Muscle of arm (tissue), 14 donors: ENCODE measurements around the gene ZACN. TPM values are rescaled to one million over a fixed set of nuclear protein-coding genes. Genes with fewer than 3 reads are reported as not detected.
"Not testable (repeated sequence)": the region's sequence is repeated elsewhere in the genome, so short reads cannot be mapped to it uniquely, and the experiment has no call there.

Experiments
- DNase-seq: peaks from one replicate; pipeline ENCODE4 v3.0.0-alpha.2; 2013
- long read RNA-seq, 11 donors: transcript quantifications; one replicate each; lab custom pipeline, GENCODE V29; 2026
- polyA plus RNA-seq, 12 donors: library from polyadenylated mRNA; unstranded; fragments of 120-200 nt; gene quantifications; one replicate each; pipeline ENCODE4 v1.2.1, GENCODE V29; 2013; ENCODE audit not compliant: insufficient read length in 12 of 12

The ZACN gene
- polyA plus RNA-seq, result 1 to 10 TPM in 9 of 12 donors, under 1 TPM in 1, not detected in 2; 0.45 to 8.0 (median 5.1) TPM
- long read RNA-seq, donor 1, transcript ZACN-205 (1 exons, 2,651 nt), result major isoform, 252 of 252 reads
- long read RNA-seq, donor 1, partial matches to known transcripts, result 0 of 252 reads
- long read RNA-seq, donor 1, other reads (novel, unspliced or antisense), result 0 of 252 reads
- long read RNA-seq, donor 2, transcript ZACN-205 (1 exons, 2,651 nt), result major isoform, 112 of 112 reads
- long read RNA-seq, donor 2, partial matches to known transcripts, result 0 of 112 reads
- long read RNA-seq, donor 2, other reads (novel, unspliced or antisense), result 0 of 112 reads
- long read RNA-seq, donor 3, transcript ZACN-205 (1 exons, 2,651 nt), result major isoform, 60 of 60 reads
- long read RNA-seq, donor 3, partial matches to known transcripts, result 0 of 60 reads
- long read RNA-seq, donor 3, other reads (novel, unspliced or antisense), result 0 of 60 reads
- long read RNA-seq, donor 4, transcript ZACN-205 (1 exons, 2,651 nt), result major isoform, 33 of 33 reads
- long read RNA-seq, donor 4, partial matches to known transcripts, result 0 of 33 reads
- long read RNA-seq, donor 4, other reads (novel, unspliced or antisense), result 0 of 33 reads
- long read RNA-seq, donor 5, transcript ZACN-205 (1 exons, 2,651 nt), result major isoform, 151 of 194 reads
- long read RNA-seq, donor 5, partial matches to known transcripts, result 19 of 194 reads
- long read RNA-seq, donor 5, other reads (novel, unspliced or antisense), result 24 of 194 reads
- long read RNA-seq, donor 6, transcript ZACN-205 (1 exons, 2,651 nt), result major isoform, 65 of 70 reads
- long read RNA-seq, donor 6, partial matches to known transcripts, result 5 of 70 reads
- long read RNA-seq, donor 6, other reads (novel, unspliced or antisense), result 0 of 70 reads
- long read RNA-seq, donor 7, transcript ZACN-205 (1 exons, 2,651 nt), result major isoform, 52 of 52 reads
- long read RNA-seq, donor 7, partial matches to known transcripts, result 0 of 52 reads
- long read RNA-seq, donor 7, other reads (novel, unspliced or antisense), result 0 of 52 reads
- long read RNA-seq, donor 8, transcript ZACN-205 (1 exons, 2,651 nt), result major isoform, 110 of 129 reads
- long read RNA-seq, donor 8, partial matches to known transcripts, result 12 of 129 reads
- long read RNA-seq, donor 8, other reads (novel, unspliced or antisense), result 7 of 129 reads
- long read RNA-seq, donor 9, transcript ZACN-205 (1 exons, 2,651 nt), result major isoform, 80 of 80 reads
- long read RNA-seq, donor 9, partial matches to known transcripts, result 0 of 80 reads
- long read RNA-seq, donor 9, other reads (novel, unspliced or antisense), result 0 of 80 reads
- long read RNA-seq, donor 10, transcript ZACN-205 (1 exons, 2,651 nt), result major isoform, 86 of 86 reads
- long read RNA-seq, donor 10, partial matches to known transcripts, result 0 of 86 reads
- long read RNA-seq, donor 10, other reads (novel, unspliced or antisense), result 0 of 86 reads
- long read RNA-seq, donor 11, transcript ZACN-205 (1 exons, 2,651 nt), result major isoform, 89 of 117 reads
- long read RNA-seq, donor 11, partial matches to known transcripts, result 10 of 117 reads
- long read RNA-seq, donor 11, other reads (novel, unspliced or antisense), result 18 of 117 reads

- no peak for DNase-seq
Observed at GRCh38 chr17:76078860-76079534, at the start of gene ZACN. ZACN (plus strand) TSS chr17:76079182; CDS start chr17:76079265, 83 bp downstream.

- no peak for DNase-seq
Observed at GRCh38 chr17:76032073-76032779, 46.8 kb upstream of the ZACN start.

GRCh38 chr17:76032780-76033108 is 46.2 kb upstream of the ZACN start:
- DNase-seq, result no peak

- DNase-seq, result no peak
Observed at GRCh38 chr17:76033139-76033538, 45.8 kb upstream of the ZACN start.

GRCh38 chr17:76034428-76035350 is 44.3 kb upstream of the ZACN start:
- DNase-seq, result no peak

GRCh38 chr17:76036497-76037261 is 42.3 kb upstream of the ZACN start:
- DNase-seq, result no peak

GRCh38 chr17:76038050-76038449 is 40.9 kb upstream of the ZACN start:
- DNase-seq, result no peak

GRCh38 chr17:76039121-76039520 is 39.9 kb upstream of the ZACN start:
- DNase-seq, result no peak

- no peak for DNase-seq
Observed at GRCh38 chr17:76040376-76040775, 38.6 kb upstream of the ZACN start.

GRCh38 chr17:76042868-76043267 is 36.1 kb upstream of the ZACN start:
- not testable (repeated sequence) for DNase-seq

GRCh38 chr17:76044475-76045007 is 34.4 kb upstream of the ZACN start:
- not testable (repeated sequence) for DNase-seq

GRCh38 chr17:76046064-76046463 is 32.9 kb upstream of the ZACN start:
- DNase-seq, result no peak

GRCh38 chr17:76048025-76048605 is 30.9 kb upstream of the ZACN start:
- DNase-seq, result no peak

GRCh38 chr17:76048711-76049110 is 30.3 kb upstream of the ZACN start:
- DNase-seq, result no peak

- no peak for DNase-seq
Observed at GRCh38 chr17:76049239-76049638, 29.7 kb upstream of the ZACN start.

- DNase-seq, result no peak
Observed at GRCh38 chr17:76049836-76050537, 29.0 kb upstream of the ZACN start.
